ENCODE data around the gene PPP6R3.
"Not testable (repeated sequence)": the region's sequence is repeated elsewhere in the genome, so short reads cannot be mapped to it uniquely, and the experiment has no call there.

The PPP6R3 gene

DNA sequence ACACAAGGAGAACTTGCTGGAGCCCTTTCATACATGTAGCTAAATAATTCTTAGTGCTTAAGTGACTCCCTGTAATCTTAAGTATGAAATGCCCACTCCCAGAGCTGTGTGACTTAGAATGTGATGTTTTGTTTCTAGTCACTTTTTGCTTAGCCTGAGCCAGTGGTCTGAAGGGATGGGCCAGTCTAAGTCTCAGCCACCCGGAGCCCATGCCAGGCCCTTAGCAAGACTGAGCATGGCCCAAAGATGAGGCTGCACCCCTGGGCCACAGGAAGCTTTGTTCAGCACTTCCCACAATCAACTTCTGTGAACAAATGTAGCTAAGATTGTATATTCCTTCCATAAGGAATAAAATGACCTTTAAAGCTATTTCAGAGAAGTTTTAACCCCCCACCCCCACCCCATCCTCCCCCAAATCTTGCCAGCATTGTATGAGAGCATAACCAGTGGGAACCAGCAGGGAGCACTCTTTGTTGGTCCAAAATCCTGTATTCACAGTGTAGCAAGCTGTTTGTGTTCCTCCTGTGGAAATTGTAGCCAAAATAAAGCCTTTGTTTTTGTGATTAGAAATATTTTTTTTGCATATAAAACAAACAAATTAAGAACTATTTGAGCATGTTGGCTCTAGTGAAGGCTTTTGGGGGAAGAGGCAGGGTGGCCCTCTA, 150.0 kb downstream of the PPP6R3 start:
- DNase-seq (ENCODE audit: low read depth) = no peak

DNA sequence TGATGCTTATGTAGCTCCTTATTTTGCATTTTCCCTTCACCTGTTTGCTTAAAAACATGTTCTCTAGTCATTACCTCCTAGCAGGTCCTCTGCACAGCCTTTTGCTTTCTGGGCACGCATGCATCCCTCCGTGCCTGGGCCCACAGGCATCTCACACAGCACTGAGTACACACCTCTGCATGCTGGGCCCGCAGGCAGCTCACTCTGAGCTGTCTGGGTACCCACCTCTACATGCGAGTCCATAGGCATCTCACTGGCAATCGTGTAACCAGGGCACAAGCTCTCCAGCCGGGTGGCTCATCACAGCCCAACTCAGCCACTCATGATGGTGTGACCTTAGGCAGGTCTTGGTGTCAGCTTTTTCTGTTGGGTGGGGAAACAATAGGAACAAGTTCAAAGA, 155.1 kb downstream of the PPP6R3 start:
- DNase-seq (ENCODE audit: low read depth) = no peak

DNA sequence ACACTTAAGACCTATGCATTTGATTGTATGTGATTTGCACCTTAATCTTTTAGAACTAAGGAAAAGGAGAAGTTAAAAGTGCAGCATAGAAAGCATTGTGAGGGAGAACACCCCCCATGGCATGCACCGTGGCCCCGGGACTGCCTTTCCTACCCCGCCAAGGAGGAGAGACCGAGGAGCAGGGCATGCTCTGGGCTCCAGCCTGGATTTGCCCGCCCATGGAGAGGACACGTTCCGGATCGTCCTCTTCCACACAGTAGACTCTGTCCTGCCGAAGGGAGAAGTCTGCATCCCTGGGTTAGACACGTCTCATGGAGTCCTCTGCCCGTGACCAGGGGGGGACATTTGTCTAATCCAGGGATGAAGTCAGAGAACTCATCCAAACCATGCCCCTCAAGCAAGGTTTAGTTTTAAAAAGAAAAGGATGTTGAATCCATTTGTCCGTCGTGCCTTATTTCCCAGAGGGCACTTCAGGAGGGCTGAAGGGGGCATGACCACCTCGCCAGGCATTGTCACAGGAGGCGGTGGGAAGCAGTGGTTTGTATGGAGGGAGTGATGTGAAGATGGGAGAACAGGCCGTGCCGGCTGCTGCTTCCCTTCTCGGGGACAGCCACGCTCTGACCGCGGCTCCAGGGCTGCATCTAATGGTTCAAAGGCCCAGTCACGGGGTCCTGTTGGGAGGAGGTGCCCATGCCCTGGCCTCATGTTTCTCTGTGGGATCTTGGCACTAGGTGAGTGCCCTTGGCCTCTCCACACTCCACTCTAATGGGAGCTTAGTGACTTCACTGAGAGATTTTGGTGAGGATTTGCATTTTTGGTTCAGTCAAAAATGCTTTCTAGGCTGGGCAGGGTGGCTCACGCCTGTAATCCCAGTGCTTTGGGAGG, 157.6 kb downstream of the PPP6R3 start:
- no peak for DNase-seq (ENCODE audit: low read depth)

DNA sequence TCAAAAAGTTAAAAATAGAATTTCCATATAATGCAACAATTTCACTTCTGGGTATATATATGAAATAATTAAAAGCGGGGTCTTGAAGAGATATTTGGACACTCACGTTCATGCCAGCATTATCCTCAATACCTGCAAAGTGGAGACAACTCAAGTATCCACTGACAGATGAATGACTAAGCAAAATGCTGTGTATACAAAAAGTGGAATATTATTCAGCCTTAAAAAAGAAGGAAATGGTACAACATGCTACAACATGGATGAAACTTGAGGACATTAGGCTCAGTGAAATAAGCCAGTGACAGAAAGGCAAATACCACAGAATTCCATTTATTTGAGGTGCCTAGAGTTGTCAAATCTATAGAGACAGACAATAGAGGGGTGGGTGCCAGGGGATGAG, 161.3 kb downstream of the PPP6R3 start:
- no peak for DNase-seq (ENCODE audit: low read depth)

DNA sequence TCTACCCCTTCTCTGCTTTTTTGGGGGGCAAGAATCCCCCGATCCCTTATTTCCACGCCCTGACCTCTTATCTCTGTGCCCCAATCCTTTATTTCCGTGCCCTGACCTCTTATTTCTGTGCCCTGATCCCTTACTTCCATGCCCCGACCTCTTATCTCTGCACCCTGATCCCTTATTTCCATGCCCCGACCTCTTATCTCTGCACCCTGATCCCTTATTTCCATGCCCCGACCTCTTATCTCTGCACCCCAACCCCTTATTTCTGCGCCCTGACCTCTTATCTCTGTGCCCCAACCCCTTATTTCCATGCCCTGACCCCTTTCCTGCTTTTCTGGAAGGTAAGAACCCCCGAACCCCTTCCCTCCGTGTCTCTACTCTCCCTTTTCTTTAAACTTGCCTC, 163.2 kb downstream of the PPP6R3 start:
- DNase-seq (ENCODE audit: low read depth) = not testable (repeated sequence)

DNA sequence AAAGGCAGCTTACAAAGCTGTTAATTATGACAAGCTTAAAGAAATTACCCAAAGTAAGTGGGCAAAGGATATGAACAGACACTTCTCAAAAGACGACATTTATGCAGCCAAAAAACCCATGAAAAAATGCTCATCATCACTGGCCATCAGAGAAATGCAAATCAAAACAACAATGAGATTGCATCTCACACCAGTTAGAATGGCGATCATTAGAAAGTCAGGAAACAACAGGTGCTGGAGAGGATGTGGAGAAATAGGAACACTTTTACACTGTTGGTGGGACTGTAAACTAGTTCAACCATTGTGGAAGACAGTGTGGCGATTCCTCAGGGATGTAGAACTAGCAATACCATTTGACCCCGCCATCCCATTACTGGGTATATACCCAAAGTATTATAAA, 164.5 kb downstream of the PPP6R3 start:
- DNase-seq (ENCODE audit: low read depth) = not testable (repeated sequence)

DNA sequence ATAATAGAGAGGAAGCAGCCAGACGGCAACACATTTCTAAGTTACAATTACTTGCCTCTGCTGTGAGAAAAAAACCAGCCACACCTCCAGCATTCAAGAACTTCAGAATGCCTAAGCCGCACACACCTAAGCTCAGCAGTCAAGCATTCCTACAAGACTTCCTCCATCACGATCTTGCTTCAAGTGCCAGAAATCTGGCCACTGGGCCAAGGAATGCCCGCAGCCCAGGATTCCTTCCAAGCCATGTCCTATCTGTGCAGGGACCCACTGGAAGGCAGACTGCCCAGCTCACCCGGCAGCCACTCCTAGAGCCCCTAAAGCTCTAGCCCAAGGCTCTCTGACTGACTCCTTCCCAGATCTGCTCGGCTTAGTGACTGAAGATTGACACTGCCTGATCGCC, 165.7 kb downstream of the PPP6R3 start:
- not testable (repeated sequence) for DNase-seq (ENCODE audit: low read depth)

DNA sequence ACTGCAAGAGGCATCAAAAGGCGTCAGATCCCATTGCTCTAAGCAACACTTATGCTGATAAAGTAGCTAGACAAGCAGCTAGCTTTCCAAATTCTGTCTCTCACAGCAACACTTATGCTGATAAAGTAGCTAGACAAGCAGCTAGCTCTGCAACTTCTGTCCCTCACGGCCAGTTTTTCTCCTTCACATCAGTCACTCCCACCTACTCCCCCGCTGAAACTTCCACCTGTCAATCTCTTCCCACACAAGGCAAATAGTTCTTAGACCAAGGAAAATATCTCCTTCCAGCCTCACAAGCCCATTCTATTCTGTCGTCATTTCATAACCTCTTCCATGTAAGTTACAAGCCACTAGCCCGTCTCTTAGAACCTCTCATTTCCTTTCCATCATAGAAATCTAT, 168.3 kb downstream of the PPP6R3 start:
- not testable (repeated sequence) for DNase-seq (ENCODE audit: low read depth)

DNA sequence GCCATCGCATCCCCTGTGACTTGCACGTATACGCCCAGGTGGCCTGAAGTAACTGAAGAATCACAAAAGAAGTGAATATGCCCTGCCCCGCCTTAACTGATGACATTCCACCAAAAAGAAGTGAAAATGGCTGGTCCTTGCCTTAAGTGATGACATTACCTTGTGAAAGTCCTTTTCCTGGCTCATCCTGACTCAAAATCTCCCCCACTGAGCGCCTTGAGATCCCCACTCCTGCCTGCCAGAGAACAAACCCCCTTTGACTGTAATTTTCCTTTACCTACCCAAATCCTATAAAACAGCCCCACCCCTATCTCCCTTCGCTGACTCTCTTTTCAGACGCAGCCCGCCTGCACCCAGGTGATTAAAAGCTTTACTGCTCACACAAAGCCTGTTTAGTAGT, 171.8 kb downstream of the PPP6R3 start:
- not testable (repeated sequence) for DNase-seq (ENCODE audit: low read depth)

DNA sequence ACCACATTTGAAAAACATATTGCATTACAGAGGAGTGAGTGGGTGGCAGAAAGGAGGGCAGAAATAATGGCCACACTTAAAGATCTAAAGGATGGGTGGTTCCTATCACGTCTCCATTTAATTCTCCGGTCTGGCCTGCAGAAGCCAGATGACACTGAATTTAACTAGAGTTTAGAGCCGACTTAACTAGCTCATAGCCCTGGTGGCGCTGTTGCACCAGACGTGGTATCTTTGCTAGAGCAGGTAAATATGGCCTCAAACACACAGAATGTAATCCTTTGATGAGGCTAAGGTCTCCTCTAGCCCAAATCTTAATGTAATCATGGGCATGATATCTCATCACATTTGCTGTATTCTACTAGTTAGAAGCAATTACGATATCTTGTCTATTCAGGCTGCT, 172.2 kb downstream of the PPP6R3 start:
- peak; percentile 43 for DNase-seq (ENCODE audit: low read depth)

DNA sequence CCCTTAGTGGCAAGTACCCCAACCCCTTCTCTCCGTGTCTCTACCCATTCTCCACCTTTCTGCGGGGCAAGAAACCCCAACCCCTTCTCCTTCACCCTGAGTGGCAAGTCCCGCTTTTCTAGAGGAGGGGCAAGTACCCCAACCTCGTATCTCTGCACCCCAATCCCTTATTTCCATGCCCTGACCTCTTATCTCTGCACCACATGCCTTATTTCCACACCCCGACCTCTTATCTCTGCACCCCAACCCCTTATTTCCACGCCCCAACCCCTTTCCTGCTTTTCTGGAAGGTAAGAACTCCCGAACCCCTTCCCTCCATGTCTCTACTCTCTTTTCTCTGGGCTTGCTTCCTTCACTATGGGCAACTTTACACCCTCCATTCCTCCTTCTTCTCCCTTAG, 174.1 kb downstream of the PPP6R3 start:
- DNase-seq (ENCODE audit: low read depth) = not testable (repeated sequence)

DNA sequence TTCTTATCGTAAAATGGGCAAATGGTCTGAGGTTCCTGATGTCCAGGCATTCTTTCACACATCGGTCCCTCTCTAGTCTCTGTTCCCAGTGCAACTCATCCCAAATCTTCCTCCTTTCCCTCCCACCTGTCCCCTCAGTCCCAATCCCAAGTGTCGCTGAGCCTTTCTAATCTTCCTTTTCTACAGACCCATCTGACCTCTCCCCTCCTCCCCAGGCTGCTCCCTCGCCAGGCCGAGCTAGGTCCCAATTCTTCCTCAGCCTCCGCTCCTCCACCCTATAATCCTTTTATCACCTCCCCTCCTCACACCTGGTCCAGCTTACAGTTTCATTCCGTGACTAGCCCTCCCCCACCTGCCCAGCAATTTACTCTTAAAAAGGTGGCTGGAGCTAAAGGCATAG, 174.6 kb downstream of the PPP6R3 start:
- not testable (repeated sequence) for DNase-seq (ENCODE audit: low read depth)

DNA sequence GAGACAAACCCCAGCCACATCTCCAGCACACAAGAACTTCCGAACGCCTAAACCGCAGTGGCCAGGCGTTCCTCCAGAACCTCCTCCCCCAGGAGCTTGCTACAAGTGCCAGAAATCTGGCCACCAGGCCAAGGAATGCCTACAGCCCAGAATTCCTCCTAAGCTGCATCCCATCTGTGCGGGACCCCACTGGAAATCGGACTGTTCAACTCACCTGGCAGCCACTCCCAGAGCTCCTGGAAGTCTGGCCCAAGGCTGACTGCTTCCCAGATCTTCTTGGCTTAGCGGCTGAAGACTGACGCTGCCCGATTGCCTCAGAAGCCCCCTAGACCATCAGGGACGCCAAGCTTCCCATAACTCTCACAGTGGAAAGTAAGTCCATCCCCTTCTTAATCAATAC, 175.3 kb downstream of the PPP6R3 start:
- not testable (repeated sequence) for DNase-seq (ENCODE audit: low read depth)

DNA sequence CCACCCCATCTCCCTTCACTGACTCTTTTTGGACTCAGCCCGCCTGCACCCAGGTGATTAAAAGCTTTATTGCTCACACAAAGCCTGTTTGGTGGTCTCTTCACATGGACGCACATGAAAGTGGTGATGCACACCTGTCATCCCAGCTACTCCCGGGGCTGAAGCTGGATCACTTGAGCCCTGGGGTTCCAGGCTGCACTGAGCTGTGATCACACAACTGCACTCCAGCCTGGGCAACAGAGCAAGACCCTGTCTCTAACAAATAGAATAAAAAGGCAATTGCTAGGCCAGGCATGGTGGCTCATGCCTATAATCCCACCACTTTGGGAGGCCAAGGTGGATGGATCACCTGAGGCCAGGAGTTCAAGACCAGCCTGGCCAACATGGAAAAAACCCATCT, 178.8 kb downstream of the PPP6R3 start:
- DNase-seq (ENCODE audit: low read depth) = not testable (repeated sequence)

DNA sequence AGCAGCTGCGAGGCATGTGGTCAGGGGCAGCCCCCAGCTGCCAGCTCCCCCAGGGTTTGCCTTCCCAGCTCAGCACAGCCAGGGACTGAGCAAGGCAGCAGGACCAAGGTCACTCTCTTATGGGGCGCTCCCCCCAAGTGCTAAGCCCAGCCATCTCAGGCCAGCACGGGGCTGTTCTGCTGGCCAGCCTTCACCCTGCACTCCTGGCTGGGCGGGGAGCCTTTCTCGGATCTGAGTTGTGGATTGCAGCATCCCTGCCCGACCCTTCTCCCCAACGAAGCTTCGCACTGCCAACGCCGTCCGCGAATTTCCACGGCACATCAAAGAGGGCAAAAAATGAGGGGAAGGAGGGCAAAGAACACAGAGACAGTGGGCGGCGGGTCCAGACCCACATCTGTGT, 181.3 kb downstream of the PPP6R3 start:
- DNase-seq (ENCODE audit: low read depth) = no peak

DNA sequence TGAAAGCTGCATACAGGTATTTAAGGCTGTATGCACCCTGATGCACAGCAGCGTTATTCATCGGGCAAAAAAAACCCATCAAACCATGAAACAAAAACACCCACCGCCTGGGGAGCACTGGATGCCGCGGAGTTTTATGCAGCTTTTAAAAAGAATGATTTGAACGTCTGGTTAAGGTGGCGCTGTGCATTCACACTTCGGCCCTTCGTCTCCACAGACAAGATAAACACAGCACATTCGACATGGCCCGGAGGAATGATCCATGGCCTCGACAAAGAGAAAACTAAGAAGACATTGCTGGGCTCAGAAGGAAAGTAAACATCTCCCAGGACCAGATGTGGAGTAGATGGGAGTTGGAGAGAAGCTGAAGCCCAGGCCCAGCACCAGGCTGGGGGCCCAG, 183.0 kb downstream of the PPP6R3 start:
- DNase-seq (ENCODE audit: low read depth) = peak; percentile 26

DNA sequence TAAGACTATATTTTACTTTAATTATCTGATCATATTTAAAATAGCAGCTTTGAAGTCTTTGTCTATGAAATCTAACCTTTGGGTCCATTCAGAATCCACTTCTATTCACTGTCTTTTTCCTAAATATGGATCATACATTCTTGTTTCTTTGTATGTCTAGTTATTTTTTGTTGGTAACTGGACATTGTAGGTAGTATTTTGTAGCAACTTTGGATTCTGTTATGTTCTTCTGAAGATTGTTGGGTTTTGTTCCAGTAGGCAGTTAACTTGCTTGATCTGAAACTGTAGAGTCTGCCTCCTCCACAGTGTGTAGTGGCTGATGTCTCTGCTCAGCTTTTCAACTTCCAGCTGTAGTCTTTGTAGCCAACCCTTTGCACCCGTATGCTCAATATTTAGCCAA, 186.3 kb downstream of the PPP6R3 start:
- DNase-seq (ENCODE audit: low read depth) = no peak

DNA sequence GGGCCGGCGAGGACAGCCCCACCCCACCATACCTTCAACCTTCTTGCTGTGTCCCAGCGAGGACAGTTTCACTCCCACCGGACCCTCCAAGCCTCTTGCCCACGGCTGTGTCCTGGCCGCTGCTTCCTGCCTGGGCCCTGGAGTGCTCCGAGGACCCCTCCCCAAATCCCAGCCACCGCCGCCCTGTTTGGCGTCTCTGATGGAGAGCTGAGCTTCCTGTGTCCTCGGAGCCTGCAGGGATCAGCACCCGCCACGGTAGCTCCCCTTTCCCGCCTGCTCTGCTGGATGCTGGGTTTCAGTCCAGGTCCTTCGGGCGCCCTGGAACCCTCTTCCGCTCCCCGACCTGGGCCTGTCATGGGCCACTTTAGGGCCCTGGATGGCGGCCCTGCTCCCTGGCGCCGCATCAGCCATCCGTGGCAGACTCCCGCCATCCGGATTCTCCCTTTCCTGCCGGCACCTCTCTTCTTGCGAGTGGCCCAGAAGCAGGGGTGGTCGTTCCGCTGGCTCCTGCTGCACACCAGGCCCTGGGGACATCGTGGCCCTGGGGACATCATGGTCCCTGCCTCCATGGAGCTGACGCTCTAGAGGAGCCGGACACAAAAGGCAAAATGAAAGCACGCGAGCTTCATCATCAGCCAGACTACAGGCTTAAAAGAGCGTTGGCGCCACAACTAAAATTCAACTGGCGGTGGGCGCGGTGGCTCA, 189.5 kb downstream of the PPP6R3 start:
- no peak for DNase-seq (ENCODE audit: low read depth)

DNA sequence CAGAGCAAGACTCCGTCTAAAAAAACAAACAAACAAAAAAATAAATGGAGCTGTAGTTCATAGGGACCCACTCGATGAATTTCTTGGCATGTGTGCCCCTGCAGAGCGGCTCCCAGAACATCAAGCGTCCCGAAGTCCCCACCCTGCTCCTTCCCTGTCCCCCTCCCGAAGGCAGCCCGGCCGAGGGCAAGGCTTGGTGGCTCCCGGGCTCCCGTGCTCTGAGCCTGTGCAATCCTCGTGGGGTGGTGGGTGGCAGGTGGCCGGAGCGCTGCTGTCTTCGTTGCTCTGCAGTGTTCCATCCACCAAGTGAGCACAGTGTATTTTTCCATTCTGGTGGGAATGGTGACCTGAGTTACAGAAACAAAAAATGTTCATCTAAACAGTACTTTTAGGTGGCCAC, 190.2 kb downstream of the PPP6R3 start:
- DNase-seq (ENCODE audit: low read depth) = no peak

DNA sequence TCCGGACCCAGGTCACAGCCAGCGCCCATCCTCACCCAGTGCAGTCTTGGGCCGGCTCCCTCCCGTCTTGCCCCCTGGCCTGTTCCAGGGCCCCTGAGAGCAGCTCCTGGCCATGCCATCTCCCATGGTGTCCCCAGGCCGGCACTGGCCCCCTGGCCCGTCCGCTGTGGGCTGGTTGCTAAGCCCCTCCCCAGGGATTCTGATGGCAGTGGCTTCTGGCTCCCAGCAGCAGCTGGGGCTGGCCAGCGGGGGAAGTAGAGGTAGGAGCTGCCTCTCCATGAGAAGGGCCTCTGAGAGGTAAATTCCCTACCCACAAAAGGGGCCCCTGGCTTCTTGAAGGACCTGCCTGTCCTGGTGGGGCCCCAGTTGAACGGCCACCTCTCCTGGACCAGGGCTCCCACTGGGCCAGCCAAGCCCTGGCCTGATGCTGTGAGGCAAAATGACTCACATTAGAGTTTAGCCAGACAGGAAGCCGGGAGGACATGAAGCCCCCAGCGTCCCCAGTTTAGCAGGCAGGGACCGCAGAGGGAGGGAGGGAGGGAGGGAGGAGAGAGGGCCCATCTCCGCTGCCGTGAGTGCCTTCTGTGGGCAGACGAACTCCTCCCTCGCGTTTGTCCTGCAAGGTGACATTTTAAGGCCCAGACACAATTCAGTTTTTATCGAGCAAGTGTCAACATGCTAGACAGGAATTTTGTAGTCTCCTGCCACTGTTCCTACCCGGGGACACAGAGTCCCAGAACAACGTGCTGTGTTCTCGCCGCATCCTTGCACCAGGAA, 190.8 kb downstream of the PPP6R3 start:
- DNase-seq (ENCODE audit: low read depth) = no peak

DNA sequence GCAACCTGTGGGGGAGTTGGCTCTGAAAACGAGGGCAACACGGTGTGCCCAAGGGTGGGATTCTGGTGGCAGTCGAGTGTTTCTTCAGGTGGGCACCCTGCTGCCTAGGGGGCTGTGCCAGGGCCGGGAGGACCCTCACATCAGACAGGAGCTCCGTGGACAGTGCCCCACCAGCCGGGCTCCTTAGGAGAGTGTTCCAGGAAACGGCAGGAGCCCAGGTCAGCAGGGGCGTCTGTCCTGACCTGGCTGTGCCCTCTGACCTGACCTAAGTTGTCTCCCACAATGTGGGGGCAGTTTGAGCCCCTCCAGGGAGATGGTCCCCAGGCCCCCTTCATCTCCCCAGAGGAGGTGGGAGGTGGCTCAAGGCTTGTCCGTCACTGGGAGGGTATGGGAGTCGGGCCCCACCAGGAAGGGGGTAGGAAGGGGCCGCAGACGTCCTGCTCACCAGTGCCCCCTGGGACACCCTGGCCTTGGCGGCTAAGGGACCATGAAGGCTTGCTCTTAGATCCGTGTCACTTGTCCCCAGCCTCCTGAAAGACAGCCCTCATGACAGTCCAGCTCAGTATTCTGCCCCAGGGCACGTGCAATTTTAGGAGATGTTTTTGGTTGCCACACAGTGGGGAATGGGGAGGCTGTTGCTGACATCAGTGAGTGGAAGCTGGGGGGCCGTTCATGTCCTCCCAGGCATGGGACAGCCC, 191.6 kb downstream of the PPP6R3 start:
- no peak for DNase-seq (ENCODE audit: low read depth)
